Suprapubic skin (tissue), 4 donors: ENCODE data around the gene IMMP2L.

Experiments used
- CTCF ChIP-seq, 2 donors: fragments of 200-600 bp in 1 of 2; fragments of 450-650 bp in 1 of 2; sonication (generic) in 1 of 2; IDR thresholded peaks; one replicate each; pipeline ENCODE4 v1.5.1; 2016 to 2019; ENCODE audit warnings: antibody characterized with exemption in 2 of 2, mild to moderate bottlenecking in 1 of 2, moderate library complexity in 1 of 2
- EP300 ChIP-seq: sonication (generic); formaldehyde crosslinking; IDR thresholded peaks from one replicate; pipeline ENCODE4 v1.6.1; 2017; ENCODE audit warnings: antibody characterized with exemption
- POLR2A ChIP-seq, 2 donors: fragments of 450-650 bp; IDR thresholded peaks; one replicate each; pipeline ENCODE4 v1.6.1; 2017; ENCODE audit warnings: antibody characterized with exemption in 2 of 2, mild to moderate bottlenecking in 2 of 2, moderate library complexity in 2 of 2
- POLR2AphosphoS5 ChIP-seq, 3 donors: sonication (generic); formaldehyde crosslinking; IDR thresholded peaks; one replicate each; pipeline ENCODE4 v1.6.1; 2017; ENCODE audit warnings: antibody characterized with exemption in 3 of 3

DNA sequence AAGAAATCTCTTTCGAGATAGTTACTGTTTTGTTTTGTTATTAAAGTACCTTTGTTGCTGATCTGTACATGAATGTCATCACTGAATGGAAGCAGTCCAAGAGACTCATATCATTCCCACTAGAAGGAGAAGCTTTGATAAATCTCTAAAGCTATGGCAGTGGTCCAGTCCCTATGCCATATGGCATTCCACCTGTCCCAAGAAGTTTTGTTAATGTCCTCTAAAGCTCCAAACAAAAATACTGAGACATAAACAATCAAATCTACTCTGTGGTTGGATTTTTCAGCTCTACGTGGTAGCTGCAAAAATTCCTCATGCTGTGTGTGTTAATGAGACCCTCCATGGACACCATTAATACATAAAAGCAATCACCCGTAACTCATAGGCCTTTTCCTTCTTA lies 377.3 kb downstream of the IMMP2L start:
- no peak for TF ChIP-seq CTCF (IDR thresholded peaks at IDR 0.05)
- no peak for TF ChIP-seq POLR2A (IDR thresholded peaks at IDR 0.05)
- no peak for TF ChIP-seq EP300
- no peak for TF ChIP-seq POLR2AphosphoS5 (IDR thresholded peaks at IDR 0.05)
